H9 (cell line): ENCODE results near the gene KCNG1. TPM values are rescaled to one million over a fixed set of nuclear protein-coding genes. Genes with fewer than 3 reads are reported as not detected.

Experiments
- DNase-seq: peaks from one replicate; pipeline ENCODE4 v3.0.0-alpha.2; 2017
- H2AFZ ChIP-seq: one replicate; pipeline ENCODE4 v1.6.1; 2013; ENCODE audit warnings: mild to moderate bottlenecking, low read length, control low read depth, moderate library complexity
- H2AK5ac ChIP-seq: 2 replicates; pipeline ENCODE4 v1.6.1; 2013; ENCODE audit warnings: low read length, control low read depth, mixed read lengths; ENCODE audit not compliant: insufficient read length
- H2BK120ac ChIP-seq: one replicate; pipeline ENCODE4 v1.6.1; 2013; ENCODE audit warnings: low read depth, mild to moderate bottlenecking, low read length, control low read depth, inconsistent platforms; ENCODE audit not compliant: poor library complexity, severe bottlenecking
- H2BK12ac ChIP-seq: 2 replicates; pipeline ENCODE4 v1.6.1; 2013; ENCODE audit warnings: low read length, control low read depth, mixed read lengths, low read depth; ENCODE audit not compliant: insufficient read length
- H2BK15ac ChIP-seq: 2 replicates; pipeline ENCODE4 v1.6.1; 2013; ENCODE audit warnings: low read depth, low read length, control low read depth
- H2BK20ac ChIP-seq: one replicate; pipeline ENCODE4 v1.6.1; 2013; ENCODE audit warnings: low read depth, mild to moderate bottlenecking, low read length, control low read depth, inconsistent platforms; ENCODE audit not compliant: poor library complexity, severe bottlenecking
- H2BK5ac ChIP-seq: 2 replicates; pipeline ENCODE4 v1.6.1; 2013; ENCODE audit warnings: low read length, control low read depth, mixed read lengths; ENCODE audit not compliant: insufficient read length
- H3K14ac ChIP-seq: 2 replicates; pipeline ENCODE4 v1.6.1; 2013; ENCODE audit warnings: low read length, control low read depth; ENCODE audit not compliant: insufficient read depth
- H3K18ac ChIP-seq: 2 replicates; pipeline ENCODE4 v1.6.1; 2013; ENCODE audit warnings: low read depth, mild to moderate bottlenecking, mixed read lengths, low read length, control low read depth; ENCODE audit not compliant: insufficient read length
- H3K23ac ChIP-seq: 2 replicates; pipeline ENCODE4 v1.6.1; 2013; ENCODE audit warnings: low read length, control low read depth, mixed read lengths, low read depth; ENCODE audit not compliant: insufficient read length
- H3K23me2 ChIP-seq: 2 replicates; pipeline ENCODE4 v1.6.1; 2013; ENCODE audit warnings: low read depth, mild to moderate bottlenecking, mixed read lengths, low read length, control low read depth; ENCODE audit not compliant: insufficient read length, poor library complexity, severe bottlenecking
- H3K27ac ChIP-seq: 2 replicates; pipeline ENCODE4 v1.5.1; 2013; ENCODE audit warnings: low read length, control low read depth, mixed read lengths, low read depth; ENCODE audit not compliant: insufficient read length
- H3K27me3 ChIP-seq: 2 replicates; pipeline ENCODE4 v1.6.1; 2013; ENCODE audit warnings: low read length, control low read depth, inconsistent platforms; ENCODE audit not compliant: insufficient read depth
- H3K4ac ChIP-seq: 2 replicates; pipeline ENCODE4 v1.6.1; 2013; ENCODE audit warnings: low read depth, mild to moderate bottlenecking, control low read depth, inconsistent platforms, low read length, moderate library complexity
- H3K4me1 ChIP-seq: 2 replicates; pipeline ENCODE4 v1.6.1; 2013; ENCODE audit warnings: low read length, control low read depth, inconsistent platforms; ENCODE audit not compliant: insufficient read depth
- H3K4me2 ChIP-seq: 2 replicates; pipeline ENCODE4 v1.6.1; 2013; ENCODE audit warnings: low read length, control low read depth, mixed read lengths; ENCODE audit not compliant: insufficient read length, insufficient read depth
- H3K56ac ChIP-seq: 2 replicates; pipeline ENCODE4 v1.6.1; 2013; ENCODE audit warnings: low read depth, mild to moderate bottlenecking, mixed read lengths, low read length, control low read depth; ENCODE audit not compliant: insufficient read length
- H3K79me1 ChIP-seq: 2 replicates; pipeline ENCODE4 v1.6.1; 2013; ENCODE audit warnings: low read depth, mild to moderate bottlenecking, moderate library complexity, low read length, control low read depth, inconsistent platforms; ENCODE audit not compliant: insufficient read depth, poor library complexity, severe bottlenecking
- H3K79me2 ChIP-seq: 2 replicates; pipeline ENCODE4 v1.6.1; 2013; ENCODE audit warnings: low read length, control low read depth, inconsistent platforms; ENCODE audit not compliant: insufficient read depth
- H3K9ac ChIP-seq: 2 replicates; pipeline ENCODE4 v1.6.1; 2013; ENCODE audit warnings: low read length, control low read depth, mixed read lengths; ENCODE audit not compliant: insufficient read length; ENCODE audit errors: extremely low read depth
- H3K9me3 ChIP-seq: one replicate; pipeline ENCODE4 v1.6.1; 2013; ENCODE audit warnings: low read depth, low read length, inconsistent platforms; ENCODE audit not compliant: control insufficient read depth
- H3T11ph ChIP-seq: one replicate; pipeline ENCODE4 v1.6.1; 2013; ENCODE audit warnings: mild to moderate bottlenecking, low read length, control low read depth, inconsistent platforms
- H4K20me1 ChIP-seq: one replicate; pipeline ENCODE4 v1.6.1; 2013; ENCODE audit not compliant: control insufficient read depth, insufficient read length, insufficient read depth
- H4K5ac ChIP-seq: 2 replicates; pipeline ENCODE4 v1.6.1; 2013; ENCODE audit warnings: low read depth, mild to moderate bottlenecking, mixed read lengths, low read length, control low read depth; ENCODE audit not compliant: insufficient read length
- H4K8ac ChIP-seq: replicated peaks from 2 replicates; pipeline ENCODE4 v1.6.1; 2013; ENCODE audit warnings: low read length, control low read depth, mixed read lengths, low read depth; ENCODE audit not compliant: insufficient read length
- H4K91ac ChIP-seq: 2 replicates; pipeline ENCODE4 v1.6.1; 2013; ENCODE audit warnings: low read depth, mild to moderate bottlenecking, moderate library complexity, mixed read lengths, low read length, control low read depth; ENCODE audit not compliant: insufficient read length
- H3K27ac Mint-ChIP-seq, 3 experiments: 2 replicates in 2 of 3; 3 replicates in 1 of 3; pipeline ENCODE4 v1.8.0; 2020 to 2021; ENCODE audit warnings: mixed read lengths in 3 of 3, mild to moderate bottlenecking in 1 of 3, moderate library complexity in 1 of 3
- H3K27me3 Mint-ChIP-seq: 2 replicates; pipeline ENCODE4 v1.8.0; 2021; ENCODE audit warnings: low read depth, mild to moderate bottlenecking, moderate library complexity, mixed read lengths
- H3K36me3 Mint-ChIP-seq, 3 experiments: 2 replicates in 2 of 3; 3 replicates in 1 of 3; pipeline ENCODE4 v1.8.0; 2020 to 2021; ENCODE audit warnings: low read depth in 3 of 3, mixed read lengths in 3 of 3; ENCODE audit not compliant: insufficient read depth in 1 of 3
- H3K4me1 Mint-ChIP-seq, 2 experiments: 2 replicates each; pipeline ENCODE4 v1.8.0; 2020; ENCODE audit warnings: mixed read lengths in 2 of 2
- H3K4me3 Mint-ChIP-seq, 2 experiments: 2 replicates in 1 of 2; 3 replicates in 1 of 2; pipeline ENCODE4 v1.8.0; 2020 to 2021; ENCODE audit warnings: mild to moderate bottlenecking in 2 of 2, mixed read lengths in 2 of 2, moderate library complexity in 1 of 2
- H3K9me3 Mint-ChIP-seq, 2 experiments: 2 replicates in 1 of 2; 3 replicates in 1 of 2; pipeline ENCODE4 v1.8.0; 2020; ENCODE audit warnings: mild to moderate bottlenecking in 2 of 2, mixed read lengths in 2 of 2, moderate library complexity in 1 of 2
- WGBS: extraction: QIAGEN DNeasy Blood & Tissue Kit; methylation state at CpG from one replicate; pipeline ENCODE4 v1.1.7; 2013; ENCODE audit warnings: missing lambda C conversion rate, low lambda C conversion rate, mixed read lengths; ENCODE audit not compliant: insufficient read length; ENCODE audit errors: extremely low coverage; 5-methylcytosine and 5-hydroxymethylcytosine counted together
- total RNA-seq: library from RNA; stranded (reverse); gene quantifications from 2 replicates; pipeline ENCODE4 v1.2.1, GENCODE V29; 2021
- TF ChIP-seq, protein P1 (sequence below): fragments of 200-600 bp; sonication (generic); conservative IDR thresholded peaks from 3 replicates; pipeline ENCODE4 v1.8.0; 2021; ENCODE audit warnings: antibody characterized with exemption, mild to moderate bottlenecking

KCNG1 gene
- total RNA-seq, 1 experiment from 2014 or later: 13.2 TPM

DNA sequence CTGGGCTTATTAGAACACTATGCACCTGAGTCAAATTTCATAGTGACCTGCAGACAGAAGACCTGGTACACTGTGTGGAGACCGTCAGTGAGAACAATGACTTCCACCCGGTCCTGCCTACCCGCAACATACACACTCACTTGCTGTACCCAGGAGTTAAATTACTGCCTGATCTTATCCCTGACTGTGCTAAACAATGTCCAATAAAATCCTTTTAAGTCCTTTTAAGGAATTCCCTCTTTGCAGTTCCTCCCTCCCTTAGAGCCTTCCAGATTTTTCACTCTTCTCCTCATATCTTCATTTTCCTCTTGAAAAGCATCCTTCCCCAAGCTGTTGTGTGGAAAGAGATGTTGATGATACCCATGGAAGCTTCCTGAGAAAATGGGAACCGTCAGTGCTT, 3.4 kb upstream of the KCNG1 start:
- Histone ChIP-seq H3K9ac (no peak overlapping the region), H3K18ac (no peak overlapping the region), H4K20me1 (no peaks in the 10 kb centered on the region), H4K8ac (no peak overlapping the region), H3K27me3 (peaks cover 19% of the 10 kb centered on the region; the same call in 1 of the 2 replicates), H3K23me2 (peaks cover 8% of the 10 kb centered on the region), H3K79me1 (no peaks in the 10 kb centered on the region), H3K4ac (no peak overlapping the region), H2AK5ac (no peak overlapping the region), H3K4me1 (no peaks in the 10 kb centered on the region; the same call in 1 of the 2 replicates), H2BK120ac (no peak overlapping the region), H2BK20ac (no peak overlapping the region), H4K5ac (no peak overlapping the region), H3T11ph (no peak overlapping the region), H3K9me3 (no peaks in the 10 kb centered on the region), H2BK15ac (no peak overlapping the region), H2AFZ (no peak overlapping the region), H2BK5ac (no peak overlapping the region), H3K23ac (no peak overlapping the region), H2BK12ac (no peak overlapping the region), H3K4me2 (no peak overlapping the region), H3K56ac (no peak overlapping the region), H3K79me2 (no peaks in the 10 kb centered on the region), H4K91ac (no peak overlapping the region), H3K27ac (no peak overlapping the region), H3K14ac (no peak overlapping the region)
- Mint-ChIP-seq H3K27me3 (peaks cover 83% of the 10 kb centered on the region), H3K4me1 (peaks cover 14 to 23% of the 10 kb centered on the region in 2 experiments), H3K27ac (no peak overlapping the region), H3K36me3 (no peaks in the 10 kb centered on the region), H3K4me3 (no peak overlapping the region), H3K9me3 (no peaks in the 10 kb centered on the region; a peak in 2 of 5 replicates)
- TF ChIP-seq, protein P1, sequence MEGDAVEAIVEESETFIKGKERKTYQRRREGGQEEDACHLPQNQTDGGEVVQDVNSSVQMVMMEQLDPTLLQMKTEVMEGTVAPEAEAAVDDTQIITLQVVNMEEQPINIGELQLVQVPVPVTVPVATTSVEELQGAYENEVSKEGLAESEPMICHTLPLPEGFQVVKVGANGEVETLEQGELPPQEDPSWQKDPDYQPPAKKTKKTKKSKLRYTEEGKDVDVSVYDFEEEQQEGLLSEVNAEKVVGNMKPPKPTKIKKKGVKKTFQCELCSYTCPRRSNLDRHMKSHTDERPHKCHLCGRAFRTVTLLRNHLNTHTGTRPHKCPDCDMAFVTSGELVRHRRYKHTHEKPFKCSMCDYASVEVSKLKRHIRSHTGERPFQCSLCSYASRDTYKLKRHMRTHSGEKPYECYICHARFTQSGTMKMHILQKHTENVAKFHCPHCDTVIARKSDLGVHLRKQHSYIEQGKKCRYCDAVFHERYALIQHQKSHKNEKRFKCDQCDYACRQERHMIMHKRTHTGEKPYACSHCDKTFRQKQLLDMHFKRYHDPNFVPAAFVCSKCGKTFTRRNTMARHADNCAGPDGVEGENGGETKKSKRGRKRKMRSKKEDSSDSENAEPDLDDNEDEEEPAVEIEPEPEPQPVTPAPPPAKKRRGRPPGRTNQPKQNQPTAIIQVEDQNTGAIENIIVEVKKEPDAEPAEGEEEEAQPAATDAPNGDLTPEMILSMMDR: no peak
- DNase-seq: no peak
- no CpG with 5 or more reads among the region's 4 CpGs for whole genome bisulfite sequencing
